A549 (cell line): ENCODE measurements around the gene PTPRN2.

Experiments used
- CHD2 ChIP-seq: fragments of 150-350 bp; IDR thresholded peaks from 2 replicates; pipeline ENCODE4 v1.6.1; 2014; ENCODE audit warnings: low read length; ENCODE audit not compliant: partially characterized antibody
- HMGXB4 ChIP-seq: fragments of 250-450 bp; sonication (Bioruptor Pico); IDR thresholded peaks from 2 replicates; pipeline ENCODE4 v1.5.0; 2021; ENCODE audit warnings: mild to moderate bottlenecking, moderate library complexity, borderline replicate concordance
- MAZ ChIP-seq: fragments of 150-350 bp; IDR thresholded peaks from 2 replicates; pipeline ENCODE4 v1.6.1; 2014; ENCODE audit warnings: antibody characterized with exemption, low read depth, low read length, borderline replicate concordance
- POLR2A ChIP-seq: IDR thresholded peaks from 2 replicates; pipeline ENCODE4 v1.6.1; 2012; ENCODE audit warnings: mild to moderate bottlenecking, low read length
- RFX5 ChIP-seq: fragments of 450-650 bp; IDR thresholded peaks from 2 replicates; pipeline ENCODE4 v1.7.1; 2014; ENCODE audit warnings: antibody characterized with exemption, mild to moderate bottlenecking, moderate library complexity
- USF2 ChIP-seq: fragments of 450-650 bp; IDR thresholded peaks from 2 replicates; pipeline ENCODE4 v1.6.1; 2014; ENCODE audit warnings: antibody characterized with exemption
- TF ChIP-seq, protein P1 (sequence below): fragments of >200 bp; sonication (Bioruptor Twin); formaldehyde crosslinking; IDR thresholded peaks from 3 replicates; pipeline ENCODE4 v1.5.1; 2016

DNA sequence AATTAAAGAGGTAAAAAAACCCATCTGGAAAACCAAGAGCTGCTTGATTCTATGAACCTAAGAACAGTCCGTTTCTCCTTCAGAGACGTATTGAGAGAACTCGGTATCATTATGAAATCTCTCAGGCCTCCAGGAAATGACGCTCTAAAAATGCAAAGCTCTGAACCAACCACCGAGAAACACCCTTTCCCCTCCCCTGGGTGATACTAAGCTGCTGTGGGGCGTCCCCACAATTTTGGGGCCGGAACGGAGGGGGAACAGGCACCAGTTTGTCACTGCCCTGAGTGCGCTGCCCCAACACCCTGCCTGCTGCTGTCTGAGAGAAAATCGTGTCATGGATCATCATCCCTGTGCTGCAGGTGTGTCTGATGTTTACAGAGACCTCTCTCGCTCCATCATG lies 741.4 kb downstream of the PTPRN2 start:
- TF ChIP-seq, protein P1, sequence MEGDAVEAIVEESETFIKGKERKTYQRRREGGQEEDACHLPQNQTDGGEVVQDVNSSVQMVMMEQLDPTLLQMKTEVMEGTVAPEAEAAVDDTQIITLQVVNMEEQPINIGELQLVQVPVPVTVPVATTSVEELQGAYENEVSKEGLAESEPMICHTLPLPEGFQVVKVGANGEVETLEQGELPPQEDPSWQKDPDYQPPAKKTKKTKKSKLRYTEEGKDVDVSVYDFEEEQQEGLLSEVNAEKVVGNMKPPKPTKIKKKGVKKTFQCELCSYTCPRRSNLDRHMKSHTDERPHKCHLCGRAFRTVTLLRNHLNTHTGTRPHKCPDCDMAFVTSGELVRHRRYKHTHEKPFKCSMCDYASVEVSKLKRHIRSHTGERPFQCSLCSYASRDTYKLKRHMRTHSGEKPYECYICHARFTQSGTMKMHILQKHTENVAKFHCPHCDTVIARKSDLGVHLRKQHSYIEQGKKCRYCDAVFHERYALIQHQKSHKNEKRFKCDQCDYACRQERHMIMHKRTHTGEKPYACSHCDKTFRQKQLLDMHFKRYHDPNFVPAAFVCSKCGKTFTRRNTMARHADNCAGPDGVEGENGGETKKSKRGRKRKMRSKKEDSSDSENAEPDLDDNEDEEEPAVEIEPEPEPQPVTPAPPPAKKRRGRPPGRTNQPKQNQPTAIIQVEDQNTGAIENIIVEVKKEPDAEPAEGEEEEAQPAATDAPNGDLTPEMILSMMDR = no peak
- TF ChIP-seq CHD2 (no peak), POLR2A (no peak), RFX5 (no peak), HMGXB4 (CRISPR knock-in tag) (no peak), MAZ (no peak), USF2 (no peak)
